GM19043 (cell line): ENCODE measurements around the gene SESTD1.

Experiments used
- ATAC-seq: cut with Tn5 transposase; IDR thresholded peaks from one replicate; pipeline ENCODE4 v1.9.1; 2021; ENCODE audit warnings: low read depth; ENCODE audit not compliant: unreplicated experiment

Gene SESTD1

GRCh38 chr2:179193759-179194394 lies 70.8 kb downstream of the SESTD1 start:
- ATAC-seq, result no peak

GRCh38 chr2:179191110-179191509 lies 73.5 kb downstream of the SESTD1 start:
- no peak for ATAC-seq

GRCh38 chr2:179186126-179186525 lies 78.5 kb downstream of the SESTD1 start:
- no peak for ATAC-seq

- ATAC-seq, result no peak
These were observed 80.0 kb downstream of the SESTD1 start for GRCh38 chr2:179184610-179185009.

GRCh38 chr2:179181002-179181401 lies 83.6 kb downstream of the SESTD1 start:
- ATAC-seq, result peak; percentile 51

GRCh38 chr2:179180242-179180641 lies 84.4 kb downstream of the SESTD1 start:
- ATAC-seq, result no peak

GRCh38 chr2:179179719-179180118 lies 84.9 kb downstream of the SESTD1 start:
- no peak for ATAC-seq

GRCh38 chr2:179177694-179178093 lies 86.9 kb downstream of the SESTD1 start:
- no peak for ATAC-seq

- no peak for ATAC-seq
These were observed 90.4 kb downstream of the SESTD1 start for GRCh38 chr2:179174240-179174639.

- ATAC-seq, result no peak
These were observed 91.7 kb downstream of the SESTD1 start for GRCh38 chr2:179172894-179173293.

- ATAC-seq, result no peak
These were observed 93.3 kb downstream of the SESTD1 start for GRCh38 chr2:179171371-179171770.

- no peak for ATAC-seq
These were observed 93.7 kb downstream of the SESTD1 start for GRCh38 chr2:179170901-179171300.

- ATAC-seq, result no peak
These were observed 99.2 kb downstream of the SESTD1 start for GRCh38 chr2:179165356-179166000.

GRCh38 chr2:179141206-179141605 lies 123.4 kb downstream of the SESTD1 start:
- ATAC-seq, result no peak

GRCh38 chr2:179140571-179140970 lies 124.1 kb downstream of the SESTD1 start:
- ATAC-seq, result no peak

GRCh38 chr2:179139506-179139905 lies 125.1 kb downstream of the SESTD1 start:
- ATAC-seq, result no peak

- ATAC-seq, result no peak
These were observed 127.4 kb downstream of the SESTD1 start for GRCh38 chr2:179137200-179137759.

GRCh38 chr2:179133016-179133415 lies 131.6 kb downstream of the SESTD1 start:
- ATAC-seq, result no peak

- no peak for ATAC-seq
These were observed 132.6 kb downstream of the SESTD1 start for GRCh38 chr2:179132076-179132475.

- no peak for ATAC-seq
These were observed 134.1 kb downstream of the SESTD1 start for GRCh38 chr2:179130560-179130959.

- peak; percentile 63 for ATAC-seq
These were observed 134.9 kb downstream of the SESTD1 start for GRCh38 chr2:179129574-179130238.

GRCh38 chr2:179125404-179125803 lies 139.2 kb downstream of the SESTD1 start:
- no peak for ATAC-seq
